B cell (primary cell): Measurements from ENCODE around the gene FCRL3. TPM values are rescaled to one million over a fixed set of nuclear protein-coding genes. Genes with fewer than 3 reads are reported as not detected.
"Not testable (repeated sequence)": the region's sequence is repeated elsewhere in the genome, so short reads cannot be mapped to it uniquely, and the experiment has no call there.

Experiments
- ATAC-seq: fragments of 200-7000 bp; cut with Tn5 transposase; one replicate; pipeline ENCODE4 v1.10.0; 2021; ENCODE audit warnings: low read depth, mild to moderate bottlenecking, moderate number of reproducible peaks, moderate library complexity
- CTCF ChIA-PET: fragments of 350-600 bp; sonication (Branson Sonifier 250); formaldehyde crosslinking; loops from one replicate; lab custom pipeline; 2021; ENCODE audit warnings: antibody characterized with exemption, inconsistent platforms; lab: Charles Lee
- POLR2A ChIA-PET: fragments of 350-600 bp; sonication (Branson Sonifier 250); formaldehyde crosslinking; loops from one replicate; lab custom pipeline; 2021; ENCODE audit warnings: antibody characterized with exemption; lab: Charles Lee
- DNase-seq: peaks from one replicate; pipeline ENCODE4 v3.0.0; 2013
- H2AFZ ChIP-seq: 2 replicates; pipeline ENCODE4 v1.6.1; 2012; ENCODE audit warnings: mild to moderate bottlenecking, low read depth, low read length; ENCODE audit not compliant: insufficient read depth, poor library complexity, severe bottlenecking
- H3K27ac ChIP-seq, 2 donors: 1 replicate in 1 of 2; 2 replicates in 1 of 2; pipeline ENCODE4 v1.5.1; 2012 to 2013; ENCODE audit warnings: low read length in 2 of 2, mild to moderate bottlenecking in 2 of 2, moderate library complexity in 1 of 2
- H3K27me3 ChIP-seq, 4 experiments: fragments of 200-600 bp in 1 of 4; sonication (generic) in 1 of 4; replicated peaks in 1 of 4; 1 replicate in 2 of 4; 2 replicates in 2 of 4; pipeline versions ENCODE4 v1.6.1 to v1.7.0; 2013 to 2016; ENCODE audit warnings: low read length in 3 of 4, mild to moderate bottlenecking in 2 of 4, mixed read lengths in 1 of 4, moderate library complexity in 1 of 4; ENCODE audit not compliant: insufficient read depth in 4 of 4, control insufficient read depth in 3 of 4; ENCODE audit errors: control extremely low read depth in 1 of 4
- H3K36me3 ChIP-seq, 2 experiments: replicated peaks in 1 of 2; 1 replicate in 1 of 2; 2 replicates in 1 of 2; pipeline versions ENCODE4 v1.6.1 to v1.7.1; 2013; ENCODE audit warnings: low read length in 1 of 2; ENCODE audit not compliant: insufficient read depth in 2 of 2, control insufficient read depth in 1 of 2; ENCODE audit errors: control extremely low read depth in 1 of 2, extremely low read depth in 1 of 2
- H3K4me1 ChIP-seq, 2 donors: fragments of 200-600 bp in 1 of 2; sonication (generic) in 1 of 2; 1 replicate in 1 of 2; 2 replicates in 1 of 2; pipeline versions ENCODE4 v1.5.1 to v1.6.1; 2013 to 2017; ENCODE audit warnings: low read length in 2 of 2; ENCODE audit not compliant: control insufficient read depth in 2 of 2, insufficient read depth in 2 of 2
- H3K4me2 ChIP-seq: replicated peaks from 2 replicates; pipeline ENCODE3; 2012; ENCODE audit warnings: mild to moderate bottlenecking, low read depth, low read length; ENCODE audit not compliant: poor library complexity, severe bottlenecking
- H3K4me3 ChIP-seq, 5 experiments: fragments of 200-600 bp in 1 of 5; sonication (generic) in 1 of 5; 1 replicate in 3 of 5; 2 replicates in 2 of 5; pipeline versions ENCODE4 v1.5.1 to v1.7.0; 2011 to 2016; ENCODE audit warnings: low read length in 4 of 5, mild to moderate bottlenecking in 4 of 5, low read depth in 2 of 5, control low read depth in 1 of 5, moderate library complexity in 1 of 5; ENCODE audit not compliant: insufficient read depth in 1 of 5; ENCODE audit errors: control extremely low read depth in 1 of 5, extremely low read depth in 1 of 5
- H3K79me2 ChIP-seq: fragments of 200-600 bp; sonication (generic); one replicate; pipeline ENCODE4 v1.6.0; 2016; ENCODE audit warnings: low read length; ENCODE audit not compliant: control insufficient read depth, insufficient read depth
- H3K9ac ChIP-seq: fragments of 200-600 bp; sonication (generic); 2 replicates; pipeline ENCODE4 v1.6.1; 2017; ENCODE audit warnings: mild to moderate bottlenecking, low read length, moderate library complexity
- H3K9me3 ChIP-seq, 3 donors: one replicate each; pipeline versions ENCODE4 v1.6.1 to v1.7.1; 2013; ENCODE audit warnings: low read length in 2 of 3; ENCODE audit not compliant: control insufficient read depth in 2 of 3, insufficient read depth in 1 of 3; ENCODE audit errors: control extremely low read depth in 1 of 3
- H4K20me1 ChIP-seq: 2 replicates; pipeline ENCODE4 v1.6.0; 2012; ENCODE audit warnings: mild to moderate bottlenecking, low read length; ENCODE audit not compliant: insufficient read depth, control insufficient read depth, poor library complexity, severe bottlenecking
- H3K27ac Mint-ChIP-seq: one replicate; pipeline ENCODE4 v1.8.0; 2021; ENCODE audit warnings: mixed read lengths
- H3K27me3 Mint-ChIP-seq: one replicate; pipeline ENCODE4 v1.8.0; 2021; ENCODE audit warnings: mixed read lengths
- H3K4me1 Mint-ChIP-seq: one replicate; pipeline ENCODE4 v1.8.0; 2021; ENCODE audit warnings: mixed read lengths
- H3K4me3 Mint-ChIP-seq: one replicate; pipeline ENCODE4 v1.8.0; 2021; ENCODE audit warnings: mixed read lengths
- H3K9me3 Mint-ChIP-seq: one replicate; pipeline ENCODE4 v1.8.0; 2022; ENCODE audit warnings: mixed read lengths; ENCODE audit not compliant: insufficient read depth
- EZH2 ChIP-seq: IDR thresholded peaks from 2 replicates; pipeline ENCODE4 v1.6.1; 2012; ENCODE audit warnings: borderline replicate concordance, low read depth, mild to moderate bottlenecking, moderate library complexity, low read length; ENCODE audit not compliant: insufficient read depth, poor library complexity, severe bottlenecking
- WGBS: methylation state at CpG from one replicate; pipeline ENCODE4 v1.1.5; 2013; ENCODE audit warnings: missing lambda C conversion rate; ENCODE audit not compliant: insufficient coverage; 5-methylcytosine and 5-hydroxymethylcytosine counted together
- intact Hi-C: fragments of 100-400 bp; cut with micrococcal nuclease; formaldehyde crosslinking; loops from one replicate; pipeline ENCODE4 v1.10.0; 2022
- polyA plus RNA-seq: library from polyadenylated mRNA; depleted of rRNA; stranded (reverse); fragments of >200 nt; gene quantifications from 2 replicates; pipeline ENCODE4 v1.2.3, GENCODE V29; 2012
- total RNA-seq, 2 donors: library from RNA; stranded (reverse); fragments of 120-200 nt in 1 of 2; gene quantifications; 1 replicate in 1 of 2; 2 replicates in 1 of 2; pipeline versions ENCODE4 v1.2.3 to v1.2.4, GENCODE V29; 2013 to 2022
- TF ChIP-seq, protein P1 (sequence below): fragments of 200-600 bp; IDR thresholded peaks from one replicate; pipeline ENCODE4 v1.8.0; 2022; ENCODE audit warnings: antibody characterized with exemption, mild to moderate bottlenecking

Gene FCRL3
- total and polyA plus RNA-seq, 2 donors (not counting 1 experiment from before 2014, with no cell fraction given), result 115 to 220 TPM

DNA sequence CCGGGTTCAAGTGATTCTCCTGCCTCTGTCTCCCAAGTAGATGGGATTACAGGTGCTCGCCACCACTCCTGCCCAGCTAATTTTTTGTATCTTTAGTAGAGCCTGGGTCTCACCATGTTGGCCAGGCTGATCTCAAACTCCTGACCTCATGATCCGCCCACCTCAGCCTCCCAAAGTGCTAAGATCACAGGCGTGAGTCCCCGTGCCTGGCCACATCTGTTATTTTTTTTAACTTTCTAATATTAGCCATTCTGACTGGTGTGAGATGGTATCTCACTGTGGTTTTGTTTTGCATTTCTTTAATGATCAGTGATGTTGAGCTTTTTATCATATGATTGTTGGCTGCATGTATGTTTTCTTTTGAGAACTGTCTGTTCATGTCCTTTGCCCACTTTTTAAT lies 35.4 kb upstream of the FCRL3 start:
- H3K9ac ChIP-seq, H3K4me3 ChIP-seq, H2AFZ ChIP-seq, ATAC-seq, H3K36me3 ChIP-seq, H4K20me1 ChIP-seq, H3K9me3 ChIP-seq, H3K27ac ChIP-seq, H3K9me3 Mint-ChIP-seq, H3K27me3 Mint-ChIP-seq, H3K4me2 ChIP-seq, H3K79me2 ChIP-seq, H3K27me3 ChIP-seq, DNase-seq: not testable (repeated sequence)
- intact Hi-C loops, result loop anchor here (2.0 kb wide), 1 partner anchor 15 kb away; no protein-coding TSS in a partner anchor
- ChIA-PET CTCF (interaction anchor here (0.8 to 1.9 kb wide), 5 partner anchors 9 to 92 kb away, joined by 3 to 5 read pairs (median 3); no protein-coding TSS in a partner anchor), POLR2A (interaction anchor here (1.1 to 1.3 kb wide), 2 partner anchors 10 to 63 kb away, joined by 3 to 4 read pairs; no protein-coding TSS in a partner anchor)
- WGBS, result 87% methylated on average over 3 of the region's 5 CpGs
- peak overlapping the region; percentile 80 for H3K27ac Mint-ChIP-seq
- peak overlapping the region; percentile 38 for H3K4me3 Mint-ChIP-seq
- peaks cover 54 to 60% of the 10 kb centered on the region in 2 donors for H3K4me1 ChIP-seq
- H3K4me1 Mint-ChIP-seq, result peaks cover 75% of the 10 kb centered on the region

DNA sequence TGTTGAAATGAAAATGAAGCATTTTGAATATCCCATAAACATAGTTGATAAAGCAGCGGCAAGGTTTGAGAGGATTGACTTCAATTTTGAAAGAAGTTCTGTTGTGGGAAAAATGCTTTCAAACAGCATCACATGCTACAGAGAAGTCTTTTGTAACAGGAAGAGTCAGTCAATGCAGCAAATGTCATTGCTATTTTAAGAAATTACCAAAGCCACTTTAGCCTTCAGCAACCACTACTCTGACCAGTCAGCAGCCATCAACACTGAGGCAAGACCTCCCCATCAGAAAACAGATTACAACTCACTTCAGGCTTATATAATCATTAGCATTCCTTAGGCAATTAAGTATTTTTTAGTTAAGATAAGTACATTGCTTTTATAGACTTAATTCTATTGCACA lies 33.8 kb upstream of the FCRL3 start:
- intact Hi-C loops, result loop anchor here (1.0 to 5.0 kb wide), 3 partner anchors 9 to 37 kb away; no protein-coding TSS in a partner anchor
- peak; percentile 79 for ATAC-seq

More for the DNA sequence above, 33.8 kb upstream of the FCRL3 start:
- Mint-ChIP-seq H3K4me1 (peaks cover 76% of the 10 kb centered on the region), H3K9me3 (peaks cover 2% of the 10 kb centered on the region), H3K27me3 (no peaks in the 10 kb centered on the region), H3K27ac (peak overlapping the region; percentile 89), H3K4me3 (peak overlapping the region; percentile 66)
- H3K4me2 ChIP-seq, result peak overlapping the region; percentile 23
- H3K4me3 ChIP-seq, result no peak overlapping the region
- H3K9ac ChIP-seq, result peak overlapping the region; percentile 32
- H3K27me3 ChIP-seq, result no peaks in the 10 kb centered on the region
- no peaks in the 10 kb centered on the region for H4K20me1 ChIP-seq
- peak overlapping the region; percentile 65 to 83 for H3K27ac ChIP-seq
- WGBS, result no CpG with 5 or more reads among the region's 1 CpG
- H2AFZ ChIP-seq, result peak overlapping the region; percentile 48
- H3K9me3 ChIP-seq, result peaks cover 0 to 3% (median under 1%) of the 10 kb centered on the region in 3 donors
- POLR2A ChIA-PET, result no interaction called here
- peaks cover under 1% of the 10 kb centered on the region for H3K79me2 ChIP-seq
- CTCF ChIA-PET, result interaction anchor here (1.1 to 2.7 kb wide), 3 partner anchors 39 to 154 kb away, joined by 5 to 12 read pairs (median 5); no protein-coding TSS in a partner anchor
- no peak for TF ChIP-seq EZH2
- TF ChIP-seq, protein P1, sequence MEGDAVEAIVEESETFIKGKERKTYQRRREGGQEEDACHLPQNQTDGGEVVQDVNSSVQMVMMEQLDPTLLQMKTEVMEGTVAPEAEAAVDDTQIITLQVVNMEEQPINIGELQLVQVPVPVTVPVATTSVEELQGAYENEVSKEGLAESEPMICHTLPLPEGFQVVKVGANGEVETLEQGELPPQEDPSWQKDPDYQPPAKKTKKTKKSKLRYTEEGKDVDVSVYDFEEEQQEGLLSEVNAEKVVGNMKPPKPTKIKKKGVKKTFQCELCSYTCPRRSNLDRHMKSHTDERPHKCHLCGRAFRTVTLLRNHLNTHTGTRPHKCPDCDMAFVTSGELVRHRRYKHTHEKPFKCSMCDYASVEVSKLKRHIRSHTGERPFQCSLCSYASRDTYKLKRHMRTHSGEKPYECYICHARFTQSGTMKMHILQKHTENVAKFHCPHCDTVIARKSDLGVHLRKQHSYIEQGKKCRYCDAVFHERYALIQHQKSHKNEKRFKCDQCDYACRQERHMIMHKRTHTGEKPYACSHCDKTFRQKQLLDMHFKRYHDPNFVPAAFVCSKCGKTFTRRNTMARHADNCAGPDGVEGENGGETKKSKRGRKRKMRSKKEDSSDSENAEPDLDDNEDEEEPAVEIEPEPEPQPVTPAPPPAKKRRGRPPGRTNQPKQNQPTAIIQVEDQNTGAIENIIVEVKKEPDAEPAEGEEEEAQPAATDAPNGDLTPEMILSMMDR, result no peak
- H3K4me1 ChIP-seq, result peaks cover 51 to 55% of the 10 kb centered on the region in 2 donors
- H3K36me3 ChIP-seq, result no peaks in the 10 kb centered on the region
- peak; percentile 55 for DNase-seq
